ENCODE data around the gene CDC26.

GRCh38 chr9:113222482-113222841 is 52.9 kb downstream of the CDC26 start:
- no peak for TF ChIP-seq CTCF (IDR thresholded peaks at IDR 0.05 in 4 of 5, conservative IDR thresholded peaks at IDR 0.05 in 1 of 5)
- TF ChIP-seq POLR2A (IDR thresholded peaks at IDR 0.05): no peak
